Measurements from ENCODE around the gene HTRA2. TPM values are rescaled to one million over a fixed set of nuclear protein-coding genes. Genes with fewer than 3 reads are reported as not detected.

Gene HTRA2
- total and polyA plus RNA-seq, 2 donors = 42.9 to 70.6 TPM

- Histone ChIP-seq H3K36me3 (ENCODE audit: control insufficient read depth in 2 of 2, insufficient read depth in 2 of 2, low read length in 1 of 2) (no peaks in the 10 kb centered on the region), H3K9me3 (ENCODE audit: control insufficient read depth in 2 of 2, insufficient read depth in 1 of 2, low read length in 1 of 2) (no peaks in the 10 kb centered on the region), H3K4me1 (ENCODE audit: control insufficient read depth in 2 of 2, insufficient read depth in 2 of 2, low read length in 2 of 2) (no peaks in the 10 kb centered on the region), H3K27ac (ENCODE audit: low read depth in 1 of 2, low read length in 1 of 2) (no peak overlapping the region), H3K27me3 (ENCODE audit: control insufficient read depth in 2 of 2, insufficient read depth in 1 of 2, low read length in 1 of 2) (no peaks in the 10 kb centered on the region), H3K4me3 (ENCODE audit: low read length in 2 of 2) (no peak overlapping the region)
- DNase-seq (ENCODE audit: low read depth in 6 of 9, low spot score in 9 of 9) = no peak
- WGBS = 91% methylated on average over 1 of the region's 1 CpG
Measured at GRCh38 chr2:74571058-74571457, 41.3 kb downstream of the HTRA2 start.

- Histone ChIP-seq H3K4me1 (ENCODE audit: control insufficient read depth in 2 of 2, insufficient read depth in 2 of 2, low read length in 2 of 2) (no peaks in the 10 kb centered on the region), H3K27ac (ENCODE audit: low read depth in 1 of 2, low read length in 1 of 2) (no peak overlapping the region), H3K27me3 (ENCODE audit: control insufficient read depth in 2 of 2, insufficient read depth in 1 of 2, low read length in 1 of 2) (no peaks in the 10 kb centered on the region), H3K4me3 (ENCODE audit: low read length in 2 of 2) (no peak overlapping the region), H3K9me3 (ENCODE audit: control insufficient read depth in 2 of 2, insufficient read depth in 1 of 2, low read length in 1 of 2) (no peaks in the 10 kb centered on the region), H3K36me3 (ENCODE audit: control insufficient read depth in 2 of 2, insufficient read depth in 2 of 2, low read length in 1 of 2) (no peaks in the 10 kb centered on the region)
- WGBS = 97% methylated on average over 3 of the region's 3 CpGs
- no peak for DNase-seq (ENCODE audit: low read depth in 6 of 9, low spot score in 9 of 9)
Measured at GRCh38 chr2:74572178-74572925, 42.6 kb downstream of the HTRA2 start.

- peak in 5 of 9 donors; percentile 18 to 70 (median 29) for DNase-seq (ENCODE audit: low read depth in 6 of 9, low spot score in 9 of 9)
- no peaks in the 10 kb centered on the region for H3K27me3 ChIP-seq (ENCODE audit: control insufficient read depth in 2 of 2, insufficient read depth in 1 of 2, low read length in 1 of 2)
- H3K27ac ChIP-seq (ENCODE audit: low read depth in 1 of 2, low read length in 1 of 2) = peak overlapping the region; percentile 3 to 4
- H3K4me3 ChIP-seq (ENCODE audit: low read length in 2 of 2) = no peak overlapping the region
- H3K9me3 ChIP-seq (ENCODE audit: control insufficient read depth in 2 of 2, insufficient read depth in 1 of 2, low read length in 1 of 2) = no peaks in the 10 kb centered on the region
- peaks cover 0 to 3% of the 10 kb centered on the region in 2 donors for H3K4me1 ChIP-seq (ENCODE audit: control insufficient read depth in 2 of 2, insufficient read depth in 2 of 2, low read length in 2 of 2)
- no peaks in the 10 kb centered on the region for H3K36me3 ChIP-seq (ENCODE audit: control insufficient read depth in 2 of 2, insufficient read depth in 2 of 2, low read length in 1 of 2)
- WGBS = 36% methylated on average over 7 of the region's 7 CpGs
Measured at GRCh38 chr2:74573747-74574562, 44.2 kb downstream of the HTRA2 start.

GRCh38 chr2:74575320-74575719 is 45.6 kb downstream of the HTRA2 start:
- WGBS = 96% methylated on average over 4 of the region's 4 CpGs
- DNase-seq (ENCODE audit: low read depth in 6 of 9, low spot score in 9 of 9) = no peak

GRCh38 chr2:74576211-74576862 is 46.6 kb downstream of the HTRA2 start:
- H3K4me1 ChIP-seq (ENCODE audit: control insufficient read depth in 2 of 2, insufficient read depth in 2 of 2, low read length in 2 of 2) = peaks cover 0 to 3% of the 10 kb centered on the region in 2 donors
- H3K27me3 ChIP-seq (ENCODE audit: control insufficient read depth in 2 of 2, insufficient read depth in 1 of 2, low read length in 1 of 2) = no peaks in the 10 kb centered on the region
- DNase-seq (ENCODE audit: low read depth in 6 of 9, low spot score in 9 of 9) = no peak
- H3K4me3 ChIP-seq (ENCODE audit: low read length in 2 of 2) = no peak overlapping the region
- no peak overlapping the region for H3K27ac ChIP-seq (ENCODE audit: low read depth in 1 of 2, low read length in 1 of 2)
- 93% methylated on average over 7 of the region's 7 CpGs for WGBS
- H3K36me3 ChIP-seq (ENCODE audit: control insufficient read depth in 2 of 2, insufficient read depth in 2 of 2, low read length in 1 of 2) = no peaks in the 10 kb centered on the region
- no peaks in the 10 kb centered on the region for H3K9me3 ChIP-seq (ENCODE audit: control insufficient read depth in 2 of 2, insufficient read depth in 1 of 2, low read length in 1 of 2)

More at GRCh38 chr2:74575320-74575719, 45.6 kb downstream of the HTRA2 start:
- Histone ChIP-seq H3K27me3 (ENCODE audit: control insufficient read depth in 2 of 2, insufficient read depth in 1 of 2, low read length in 1 of 2) (no peaks in the 10 kb centered on the region), H3K27ac (ENCODE audit: low read depth in 1 of 2, low read length in 1 of 2) (no peak overlapping the region), H3K36me3 (ENCODE audit: control insufficient read depth in 2 of 2, insufficient read depth in 2 of 2, low read length in 1 of 2) (no peaks in the 10 kb centered on the region), H3K9me3 (ENCODE audit: control insufficient read depth in 2 of 2, insufficient read depth in 1 of 2, low read length in 1 of 2) (no peaks in the 10 kb centered on the region), H3K4me3 (ENCODE audit: low read length in 2 of 2) (no peak overlapping the region), H3K4me1 (ENCODE audit: control insufficient read depth in 2 of 2, insufficient read depth in 2 of 2, low read length in 2 of 2) (peaks cover 0 to 3% of the 10 kb centered on the region in 2 donors)

GRCh38 chr2:74576863-74577229 is 47.1 kb downstream of the HTRA2 start:
- H3K27me3 ChIP-seq (ENCODE audit: control insufficient read depth in 2 of 2, insufficient read depth in 1 of 2, low read length in 1 of 2) = no peaks in the 10 kb centered on the region
- no peak overlapping the region for H3K27ac ChIP-seq (ENCODE audit: low read depth in 1 of 2, low read length in 1 of 2)
- H3K36me3 ChIP-seq (ENCODE audit: control insufficient read depth in 2 of 2, insufficient read depth in 2 of 2, low read length in 1 of 2) = no peaks in the 10 kb centered on the region
- no peak overlapping the region for H3K4me3 ChIP-seq (ENCODE audit: low read length in 2 of 2)
- H3K9me3 ChIP-seq (ENCODE audit: control insufficient read depth in 2 of 2, insufficient read depth in 1 of 2, low read length in 1 of 2) = no peaks in the 10 kb centered on the region
- peaks cover 0 to 3% of the 10 kb centered on the region in 2 donors for H3K4me1 ChIP-seq (ENCODE audit: control insufficient read depth in 2 of 2, insufficient read depth in 2 of 2, low read length in 2 of 2)
- WGBS = 9% methylated on average over 1 of the region's 1 CpG
- DNase-seq (ENCODE audit: low read depth in 6 of 9, low spot score in 9 of 9) = no peak

GRCh38 chr2:74577448-74577847 is 47.7 kb downstream of the HTRA2 start:
- Histone ChIP-seq H3K4me1 (ENCODE audit: control insufficient read depth in 2 of 2, insufficient read depth in 2 of 2, low read length in 2 of 2) (peaks cover 0 to 3% of the 10 kb centered on the region in 2 donors), H3K27ac (ENCODE audit: low read depth in 1 of 2, low read length in 1 of 2) (no peak overlapping the region), H3K9me3 (ENCODE audit: control insufficient read depth in 2 of 2, insufficient read depth in 1 of 2, low read length in 1 of 2) (no peaks in the 10 kb centered on the region), H3K4me3 (ENCODE audit: low read length in 2 of 2) (no peak overlapping the region), H3K36me3 (ENCODE audit: control insufficient read depth in 2 of 2, insufficient read depth in 2 of 2, low read length in 1 of 2) (no peaks in the 10 kb centered on the region), H3K27me3 (ENCODE audit: control insufficient read depth in 2 of 2, insufficient read depth in 1 of 2, low read length in 1 of 2) (no peaks in the 10 kb centered on the region)
- 26% methylated on average over 2 of the region's 2 CpGs for WGBS
- DNase-seq (ENCODE audit: low read depth in 6 of 9, low spot score in 9 of 9) = no peak

GRCh38 chr2:74578408-74578807 is 48.7 kb downstream of the HTRA2 start:
- Histone ChIP-seq H3K4me3 (ENCODE audit: low read length in 2 of 2) (no peak overlapping the region), H3K4me1 (ENCODE audit: control insufficient read depth in 2 of 2, insufficient read depth in 2 of 2, low read length in 2 of 2) (peaks cover 0 to 3% of the 10 kb centered on the region in 2 donors), H3K36me3 (ENCODE audit: control insufficient read depth in 2 of 2, insufficient read depth in 2 of 2, low read length in 1 of 2) (no peaks in the 10 kb centered on the region), H3K27me3 (ENCODE audit: control insufficient read depth in 2 of 2, insufficient read depth in 1 of 2, low read length in 1 of 2) (no peaks in the 10 kb centered on the region), H3K27ac (ENCODE audit: low read depth in 1 of 2, low read length in 1 of 2) (no peak overlapping the region), H3K9me3 (ENCODE audit: control insufficient read depth in 2 of 2, insufficient read depth in 1 of 2, low read length in 1 of 2) (no peaks in the 10 kb centered on the region)
- 94% methylated on average over 3 of the region's 3 CpGs for WGBS
- DNase-seq (ENCODE audit: low read depth in 6 of 9, low spot score in 9 of 9) = no peak

- H3K36me3 ChIP-seq (ENCODE audit: control insufficient read depth in 2 of 2, insufficient read depth in 2 of 2, low read length in 1 of 2) = no peaks in the 10 kb centered on the region
- peaks cover 0 to 3% of the 10 kb centered on the region in 2 donors for H3K4me1 ChIP-seq (ENCODE audit: control insufficient read depth in 2 of 2, insufficient read depth in 2 of 2, low read length in 2 of 2)
- H3K27ac ChIP-seq (ENCODE audit: low read depth in 1 of 2, low read length in 1 of 2) = no peak overlapping the region
- no peaks in the 10 kb centered on the region for H3K27me3 ChIP-seq (ENCODE audit: control insufficient read depth in 2 of 2, insufficient read depth in 1 of 2, low read length in 1 of 2)
- DNase-seq (ENCODE audit: low read depth in 6 of 9, low spot score in 9 of 9) = no peak
- WGBS = 98% methylated on average over 3 of the region's 3 CpGs
- no peak overlapping the region for H3K4me3 ChIP-seq (ENCODE audit: low read length in 2 of 2)
- H3K9me3 ChIP-seq (ENCODE audit: control insufficient read depth in 2 of 2, insufficient read depth in 1 of 2, low read length in 1 of 2) = no peaks in the 10 kb centered on the region
Measured at GRCh38 chr2:74581463-74581862, 51.7 kb downstream of the HTRA2 start.
